ENCODE measurements around the gene SLC38A11. TPM values are rescaled to one million over a fixed set of nuclear protein-coding genes. Genes with fewer than 3 reads are reported as not detected.

SLC38A11 gene
- total RNA-seq, 1 donor from 2014 or later = not detected

GRCh38 chr2:164964700-164965099 lies 9.4 kb upstream of the SLC38A11 start:
- Mint-ChIP-seq H3K4me1 (ENCODE audit: unreplicated experiment) (peaks cover 27% of the 10 kb centered on the region), H3K27me3 (ENCODE audit: unreplicated experiment) (no peaks in the 10 kb centered on the region), H3K36me3 (ENCODE audit: unreplicated experiment) (no peaks in the 10 kb centered on the region), H3K9me3 (ENCODE audit: unreplicated experiment) (no peaks in the 10 kb centered on the region), H3K27ac (ENCODE audit: unreplicated experiment) (no peak overlapping the region), H3K4me3 (ENCODE audit: unreplicated experiment) (no peak overlapping the region)
- no peak for DNase-seq (ENCODE audit: extremely low spot score, unreplicated experiment)
- TF ChIP-seq CTCF (IDR thresholded peaks at IDR 0.05) = no peak

DNA sequence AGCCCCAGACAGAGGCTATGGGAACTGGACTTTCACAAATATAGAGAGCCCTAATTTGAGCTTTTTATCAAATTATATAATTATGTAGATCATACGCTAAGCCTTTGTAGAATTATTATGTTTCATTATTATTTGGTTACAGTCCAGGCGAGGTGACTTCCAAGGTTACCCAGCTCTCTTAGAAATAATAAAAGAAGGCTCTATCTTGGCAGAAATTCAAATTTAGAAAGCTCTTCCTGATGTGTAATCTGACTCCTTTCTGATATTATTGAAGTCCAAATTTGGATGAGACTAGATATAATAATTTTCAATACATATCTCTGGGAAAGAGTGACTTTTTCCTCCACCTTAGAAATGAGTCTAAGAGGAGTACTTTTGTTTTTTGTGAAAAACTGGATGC lies 4.8 kb upstream of the SLC38A11 start:
- Mint-ChIP-seq H3K4me3 (ENCODE audit: unreplicated experiment) (no peak overlapping the region), H3K4me1 (ENCODE audit: unreplicated experiment) (peaks cover 12% of the 10 kb centered on the region), H3K27ac (ENCODE audit: unreplicated experiment) (no peak overlapping the region), H3K36me3 (ENCODE audit: unreplicated experiment) (no peaks in the 10 kb centered on the region), H3K27me3 (ENCODE audit: unreplicated experiment) (no peaks in the 10 kb centered on the region), H3K9me3 (ENCODE audit: unreplicated experiment) (no peaks in the 10 kb centered on the region)
- no peak for TF ChIP-seq CTCF (IDR thresholded peaks at IDR 0.05)
- DNase-seq (ENCODE audit: extremely low spot score, unreplicated experiment) = no peak

DNA sequence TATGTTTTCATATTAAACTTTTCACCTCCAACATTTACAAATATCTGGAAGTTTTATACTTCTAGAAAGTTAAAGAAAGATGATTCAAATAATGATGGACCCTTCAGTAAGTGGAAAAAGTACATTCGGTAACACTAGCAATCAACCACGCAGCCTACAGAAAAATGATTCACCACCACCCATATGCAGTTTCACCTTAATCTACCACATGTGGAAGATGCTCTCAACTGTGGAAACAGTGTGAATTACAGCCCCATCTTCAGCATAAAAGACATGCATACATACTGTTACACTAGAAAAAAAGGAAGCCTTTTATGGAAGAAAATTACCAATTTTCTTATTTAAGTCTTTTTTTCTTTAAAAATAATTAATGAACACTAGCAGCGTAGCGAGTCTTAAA lies 1.1 kb downstream of the SLC38A11 start:
- H3K9me3 Mint-ChIP-seq (ENCODE audit: unreplicated experiment) = no peaks in the 10 kb centered on the region
- no peaks in the 10 kb centered on the region for H3K36me3 Mint-ChIP-seq (ENCODE audit: unreplicated experiment)
- no peak for DNase-seq (ENCODE audit: extremely low spot score, unreplicated experiment)
- TF ChIP-seq CTCF (IDR thresholded peaks at IDR 0.05) = no peak
- no peak overlapping the region for H3K4me3 Mint-ChIP-seq (ENCODE audit: unreplicated experiment)
- peaks cover 18% of the 10 kb centered on the region for H3K27me3 Mint-ChIP-seq (ENCODE audit: unreplicated experiment)
- no peak overlapping the region for H3K27ac Mint-ChIP-seq (ENCODE audit: unreplicated experiment)
- H3K4me1 Mint-ChIP-seq (ENCODE audit: unreplicated experiment) = peaks cover 2% of the 10 kb centered on the region

GRCh38 chr2:164953279-164953678 lies 2.0 kb downstream of the SLC38A11 start:
- Mint-ChIP-seq H3K36me3 (ENCODE audit: unreplicated experiment) (no peaks in the 10 kb centered on the region), H3K9me3 (ENCODE audit: unreplicated experiment) (no peaks in the 10 kb centered on the region), H3K4me1 (ENCODE audit: unreplicated experiment) (peaks cover 4% of the 10 kb centered on the region), H3K27me3 (ENCODE audit: unreplicated experiment) (peaks cover 18% of the 10 kb centered on the region), H3K27ac (ENCODE audit: unreplicated experiment) (no peak overlapping the region), H3K4me3 (ENCODE audit: unreplicated experiment) (no peak overlapping the region)
- DNase-seq (ENCODE audit: extremely low spot score, unreplicated experiment) = no peak
- no peak for TF ChIP-seq CTCF (IDR thresholded peaks at IDR 0.05)

DNA sequence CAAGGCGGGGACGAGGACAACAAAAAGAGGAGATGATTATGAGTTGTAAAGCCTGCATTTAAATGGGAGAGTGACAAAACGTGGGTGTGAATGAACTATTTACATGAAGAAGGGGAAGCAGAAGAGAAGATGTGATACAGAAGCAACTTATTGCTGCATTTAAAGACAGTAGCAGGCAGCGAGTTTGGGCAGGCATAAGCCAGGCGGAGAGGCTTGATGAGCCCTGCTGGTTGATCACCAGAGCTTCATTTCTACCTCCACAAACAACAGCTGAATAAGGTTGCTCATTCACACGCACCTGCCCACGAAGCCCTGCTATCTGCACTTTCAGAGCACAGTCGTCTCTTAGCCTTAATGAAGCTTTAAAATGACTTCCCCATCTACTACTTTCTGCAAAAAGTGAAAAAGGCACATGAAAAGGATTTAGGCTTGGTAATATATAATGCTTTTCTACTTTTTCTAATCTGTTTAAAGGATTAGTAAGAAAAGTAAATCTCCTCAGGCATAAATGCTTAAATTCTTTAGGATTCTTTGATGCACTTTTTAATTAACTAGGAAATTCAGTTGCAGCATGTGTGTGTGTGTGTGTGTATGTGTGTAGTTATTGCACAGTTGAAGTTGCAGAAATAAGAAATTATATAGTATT lies 3.1 kb downstream of the SLC38A11 start:
- Mint-ChIP-seq H3K4me1 (ENCODE audit: unreplicated experiment) (peaks cover 4% of the 10 kb centered on the region), H3K36me3 (ENCODE audit: unreplicated experiment) (no peaks in the 10 kb centered on the region), H3K4me3 (ENCODE audit: unreplicated experiment) (no peak overlapping the region), H3K27ac (ENCODE audit: unreplicated experiment) (no peak overlapping the region), H3K27me3 (ENCODE audit: unreplicated experiment) (peaks cover 18% of the 10 kb centered on the region), H3K9me3 (ENCODE audit: unreplicated experiment) (no peaks in the 10 kb centered on the region)
- TF ChIP-seq CTCF (IDR thresholded peaks at IDR 0.05) = no peak
- DNase-seq (ENCODE audit: extremely low spot score, unreplicated experiment) = no peak
